ENCODE results near the gene PAK6. TPM values are rescaled to one million over a fixed set of nuclear protein-coding genes. Genes with fewer than 3 reads are reported as not detected.

Gene PAK6
- total RNA-seq (ENCODE audit: unreplicated experiment) = not detected
- long read RNA-seq = 0 reads

GRCh38 chr15:40238532-40239403, at the start of gene PAK6:
Gene PAK6 (plus strand): TSS chr15:40239063. CDS start chr15:40264786, 25,723 bp downstream.
- H3K4me1 Mint-ChIP-seq (ENCODE audit: low read depth, unreplicated experiment) = peaks cover 5% of the 10 kb centered on the region
- no peaks in the 10 kb centered on the region for H3K36me3 Mint-ChIP-seq (ENCODE audit: unreplicated experiment)
- peaks cover 6% of the 10 kb centered on the region for H3K27me3 Mint-ChIP-seq (ENCODE audit: unreplicated experiment)
- H3K9me3 Mint-ChIP-seq (ENCODE audit: unreplicated experiment) = peaks cover 2% of the 10 kb centered on the region
- peak; percentile 70 for DNase-seq
- TF ChIP-seq CTCF (IDR thresholded peaks at IDR 0.05; ENCODE audit: partially characterized antibody, unreplicated experiment) = no peak
- H3K4me3 Mint-ChIP-seq (ENCODE audit: unreplicated experiment) = peak within 1 kb of the TSS; percentile 74
- H3K27ac Mint-ChIP-seq (ENCODE audit: unreplicated experiment) = peak within 1 kb of the TSS; percentile 48

GRCh38 chr15:40190591-40190990, 48.3 kb upstream of the PAK6 start:
- TF ChIP-seq CTCF (IDR thresholded peaks at IDR 0.05; ENCODE audit: partially characterized antibody, unreplicated experiment) = no peak
- no peaks in the 10 kb centered on the region for H3K9me3 Mint-ChIP-seq (ENCODE audit: unreplicated experiment)
- no peaks in the 10 kb centered on the region for H3K27me3 Mint-ChIP-seq (ENCODE audit: unreplicated experiment)
- no peak overlapping the region for H3K27ac Mint-ChIP-seq (ENCODE audit: unreplicated experiment)
- no peaks in the 10 kb centered on the region for H3K4me1 Mint-ChIP-seq (ENCODE audit: low read depth, unreplicated experiment)
- no peak for DNase-seq
- no peaks in the 10 kb centered on the region for H3K36me3 Mint-ChIP-seq (ENCODE audit: unreplicated experiment)
- H3K4me3 Mint-ChIP-seq (ENCODE audit: unreplicated experiment) = no peak overlapping the region

GRCh38 chr15:40192942-40193341, 45.9 kb upstream of the PAK6 start:
- no peak for DNase-seq
- no peak overlapping the region for H3K27ac Mint-ChIP-seq (ENCODE audit: unreplicated experiment)
- H3K27me3 Mint-ChIP-seq (ENCODE audit: unreplicated experiment) = no peaks in the 10 kb centered on the region
- H3K36me3 Mint-ChIP-seq (ENCODE audit: unreplicated experiment) = no peaks in the 10 kb centered on the region
- no peak for TF ChIP-seq CTCF (IDR thresholded peaks at IDR 0.05; ENCODE audit: partially characterized antibody, unreplicated experiment)
- no peaks in the 10 kb centered on the region for H3K4me1 Mint-ChIP-seq (ENCODE audit: low read depth, unreplicated experiment)
- no peak overlapping the region for H3K4me3 Mint-ChIP-seq (ENCODE audit: unreplicated experiment)
- H3K9me3 Mint-ChIP-seq (ENCODE audit: unreplicated experiment) = no peaks in the 10 kb centered on the region

- Mint-ChIP-seq H3K36me3 (ENCODE audit: unreplicated experiment) (no peaks in the 10 kb centered on the region), H3K9me3 (ENCODE audit: unreplicated experiment) (no peaks in the 10 kb centered on the region), H3K4me1 (ENCODE audit: low read depth, unreplicated experiment) (no peaks in the 10 kb centered on the region), H3K27me3 (ENCODE audit: unreplicated experiment) (no peaks in the 10 kb centered on the region), H3K4me3 (ENCODE audit: unreplicated experiment) (no peak overlapping the region), H3K27ac (ENCODE audit: unreplicated experiment) (no peak overlapping the region)
- no peak for TF ChIP-seq CTCF (IDR thresholded peaks at IDR 0.05; ENCODE audit: partially characterized antibody, unreplicated experiment)
- no peak for DNase-seq
Measured at GRCh38 chr15:40197434-40197833, 41.4 kb upstream of the PAK6 start.

All from glutamatergic neuron (in vitro differentiated cells).